Prostate gland (tissue), 2 donors: ENCODE measurements around the gene RNF187. TPM values are rescaled to one million over a fixed set of nuclear protein-coding genes. Genes with fewer than 3 reads are reported as not detected.
A peak's percentile ranks its signal among the peaks of the same experiment; 100 is the strongest.

ENCODE experiments used
- DNase-seq: peaks from one replicate; pipeline ENCODE4 v3.0.0-alpha.2; 2019; ENCODE audit warnings: low spot score
- H3K27ac ChIP-seq, 2 donors: fragments of 200-600 bp; sonication (generic); 2 replicates each; pipeline ENCODE4 v1.5.1; 2017 to 2019
- H3K27me3 ChIP-seq: fragments of 200-600 bp; sonication (generic); replicated peaks from 2 replicates; pipeline ENCODE4 v1.5.1; 2019; ENCODE audit not compliant: insufficient read depth
- H3K36me3 ChIP-seq, 2 donors: fragments of 200-600 bp; sonication (generic); 1 replicate in 1 of 2; 2 replicates in 1 of 2; pipeline versions ENCODE4 v1.5.1 to v1.8.1; 2017 to 2019
- H3K4me1 ChIP-seq: fragments of 200-600 bp; sonication (generic); replicated peaks from 2 replicates; pipeline ENCODE4 v1.5.1; 2019
- H3K4me3 ChIP-seq, 2 donors: fragments of 200-600 bp; sonication (generic); 2 replicates each; pipeline ENCODE4 v1.5.1; 2017 to 2019
- H3K9me3 ChIP-seq: fragments of 200-600 bp; sonication (generic); 2 replicates; pipeline ENCODE4 v1.5.1; 2017
- POLR2A ChIP-seq: fragments of 450-650 bp; IDR thresholded peaks from one replicate; pipeline ENCODE4 v1.6.1; 2016; ENCODE audit warnings: antibody characterized with exemption, mild to moderate bottlenecking
- POLR2AphosphoS5 ChIP-seq: sonication (generic); formaldehyde crosslinking; IDR thresholded peaks from one replicate; pipeline ENCODE4 v1.6.1; 2017; ENCODE audit warnings: antibody characterized with exemption
- WGBS: methylation state at CpG from one replicate; pipeline ENCODE4 v1.1.5; 2018; 5-methylcytosine and 5-hydroxymethylcytosine counted together
- intact Hi-C: fragments of 100-400 bp; cut with DNase I; formaldehyde crosslinking; loops from one replicate; pipeline ENCODE4 v1.14.2; 2022
- total RNA-seq, 2 donors: library from RNA; depleted of rRNA; stranded (reverse); fragments of >200 nt; gene quantifications; one replicate each; pipeline ENCODE4 v1.1.0, GENCODE V29; 2016
- TF ChIP-seq, protein P1 (sequence below), 4 experiments: fragments of 200-600 bp in 2 of 4; fragments of 450-650 bp in 2 of 4; sonication (generic) in 2 of 4; IDR thresholded peaks; 1 replicate in 3 of 4; 2 replicates in 1 of 4; pipeline ENCODE4 v1.5.1; 2016 to 2019; ENCODE audit warnings: antibody characterized with exemption in 4 of 4, mild to moderate bottlenecking in 2 of 4, moderate library complexity in 2 of 4

Gene RNF187
- total RNA-seq, 2 donors from 2014 or later, result 83.7 to 130 TPM

DNA sequence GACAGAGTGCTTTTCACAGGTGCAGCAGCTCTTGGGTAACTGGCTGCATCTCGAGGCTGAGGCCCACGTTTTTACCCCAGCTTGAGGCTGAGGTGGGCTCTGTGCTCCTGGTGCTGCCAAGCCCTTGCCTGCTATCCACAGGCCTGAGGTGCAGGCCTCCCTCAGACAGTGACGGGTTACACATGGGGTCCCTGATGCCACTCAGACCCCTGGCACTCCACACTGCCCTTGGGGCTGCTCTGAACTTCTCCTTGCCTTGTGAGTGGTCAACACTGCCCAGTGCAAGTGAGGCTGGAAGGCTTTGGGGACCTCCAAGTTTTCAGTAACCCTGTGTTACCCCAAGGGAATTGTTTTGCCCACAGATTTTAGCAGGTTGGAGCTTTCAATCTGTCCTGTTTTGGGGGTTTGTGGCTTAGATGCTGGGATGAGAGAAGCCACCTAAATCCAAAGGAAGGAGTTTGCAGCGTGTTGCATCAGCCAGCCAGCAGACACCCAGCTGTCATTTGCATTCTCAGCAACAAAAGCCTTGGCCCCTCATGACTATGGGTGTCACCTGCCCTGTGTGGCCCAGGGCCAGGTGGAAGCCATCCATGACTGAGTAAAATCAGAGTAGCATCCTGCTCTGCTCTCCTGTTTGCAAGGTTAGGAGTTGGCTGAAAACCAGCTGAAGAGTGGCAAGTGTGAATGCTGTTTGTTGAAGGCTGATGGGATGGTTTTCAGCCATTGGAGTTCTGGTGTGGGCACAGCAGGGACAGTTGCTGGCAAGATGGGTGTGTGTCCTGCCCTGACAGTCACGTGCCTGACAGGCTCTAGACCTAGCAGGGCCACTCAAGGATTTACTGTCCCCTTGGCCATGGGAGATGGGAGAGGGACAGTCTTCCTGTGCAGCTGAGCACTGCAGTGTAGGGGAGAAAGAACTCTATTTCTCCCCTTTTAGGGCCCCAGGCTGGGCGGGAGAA, 3.2 kb downstream of the RNF187 start:
- peak; percentile 19 for DNase-seq
- TF ChIP-seq, protein P1, sequence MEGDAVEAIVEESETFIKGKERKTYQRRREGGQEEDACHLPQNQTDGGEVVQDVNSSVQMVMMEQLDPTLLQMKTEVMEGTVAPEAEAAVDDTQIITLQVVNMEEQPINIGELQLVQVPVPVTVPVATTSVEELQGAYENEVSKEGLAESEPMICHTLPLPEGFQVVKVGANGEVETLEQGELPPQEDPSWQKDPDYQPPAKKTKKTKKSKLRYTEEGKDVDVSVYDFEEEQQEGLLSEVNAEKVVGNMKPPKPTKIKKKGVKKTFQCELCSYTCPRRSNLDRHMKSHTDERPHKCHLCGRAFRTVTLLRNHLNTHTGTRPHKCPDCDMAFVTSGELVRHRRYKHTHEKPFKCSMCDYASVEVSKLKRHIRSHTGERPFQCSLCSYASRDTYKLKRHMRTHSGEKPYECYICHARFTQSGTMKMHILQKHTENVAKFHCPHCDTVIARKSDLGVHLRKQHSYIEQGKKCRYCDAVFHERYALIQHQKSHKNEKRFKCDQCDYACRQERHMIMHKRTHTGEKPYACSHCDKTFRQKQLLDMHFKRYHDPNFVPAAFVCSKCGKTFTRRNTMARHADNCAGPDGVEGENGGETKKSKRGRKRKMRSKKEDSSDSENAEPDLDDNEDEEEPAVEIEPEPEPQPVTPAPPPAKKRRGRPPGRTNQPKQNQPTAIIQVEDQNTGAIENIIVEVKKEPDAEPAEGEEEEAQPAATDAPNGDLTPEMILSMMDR (IDR thresholded peaks at IDR 0.05), result no peak
- no peak for TF ChIP-seq POLR2A
- no peak for TF ChIP-seq POLR2AphosphoS5

GRCh38 chr1:228493141-228494043, 6.2 kb downstream of the RNF187 start:
- Histone ChIP-seq H3K4me1 (peaks cover 4% of the 10 kb centered on the region), H3K9me3 (no peaks in the 10 kb centered on the region), H3K4me3 (no peak overlapping the region), H3K27ac (no peak overlapping the region), H3K36me3 (peaks cover 12% of the 10 kb centered on the region in 2 donors), H3K27me3 (no peaks in the 10 kb centered on the region)
- DNase-seq, result no peak
- TF ChIP-seq POLR2A, result no peak
- no peak for TF ChIP-seq POLR2AphosphoS5
- TF ChIP-seq, protein P1 (IDR thresholded peaks at IDR 0.05), result no peak
- intact Hi-C loops, result no loop called here
- 89% methylated on average over 28 of the region's 28 CpGs for WGBS

More for the DNA sequence above, 3.2 kb downstream of the RNF187 start:
- Histone ChIP-seq H3K36me3 (peaks cover 12% of the 10 kb centered on the region in 2 donors), H3K4me1 (peaks cover 7% of the 10 kb centered on the region), H3K27ac (no peak overlapping the region), H3K4me3 (no peak overlapping the region), H3K9me3 (no peaks in the 10 kb centered on the region), H3K27me3 (no peaks in the 10 kb centered on the region)
- intact Hi-C loops, result no loop called here
- 76% methylated on average over 6 of the region's 6 CpGs for WGBS

DNA sequence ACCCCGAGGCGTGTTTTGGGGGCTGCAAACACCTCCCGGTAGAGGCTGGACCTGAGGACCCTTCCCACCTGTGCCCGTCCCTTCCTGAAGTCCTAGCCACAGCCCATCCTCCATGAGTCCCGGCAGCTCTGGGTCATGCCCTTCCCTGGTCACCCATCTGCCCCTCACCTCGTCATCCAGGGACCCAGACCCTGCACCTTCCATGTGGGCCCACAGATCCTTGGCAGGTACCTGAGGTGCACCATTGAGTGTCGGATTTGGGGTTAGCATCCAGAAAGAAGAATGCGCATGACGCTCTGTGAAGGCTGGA, 6.8 kb downstream of the RNF187 start:
- no peaks in the 10 kb centered on the region for H3K9me3 ChIP-seq
- H3K36me3 ChIP-seq, result peaks cover 12% of the 10 kb centered on the region in 2 donors
- H3K4me3 ChIP-seq, result no peak overlapping the region
- H3K27me3 ChIP-seq, result no peaks in the 10 kb centered on the region
- peaks cover 4% of the 10 kb centered on the region for H3K4me1 ChIP-seq
- intact Hi-C loops, result no loop called here
- DNase-seq, result no peak
- no peak overlapping the region for H3K27ac ChIP-seq
- TF ChIP-seq POLR2AphosphoS5 (no peak), POLR2A (no peak)
- TF ChIP-seq, protein P1 (IDR thresholded peaks at IDR 0.05), result no peak
- 90% methylated on average over 9 of the region's 9 CpGs for WGBS

GRCh38 chr1:228494391-228494790, 7.2 kb downstream of the RNF187 start:
- 74% methylated on average over 7 of the region's 7 CpGs for WGBS
- Histone ChIP-seq H3K9me3 (no peaks in the 10 kb centered on the region), H3K36me3 (peaks cover 12% of the 10 kb centered on the region in 2 donors), H3K4me3 (no peak overlapping the region), H3K4me1 (peaks cover 4% of the 10 kb centered on the region), H3K27me3 (no peaks in the 10 kb centered on the region), H3K27ac (no peak overlapping the region)
- no peak for TF ChIP-seq POLR2A
- TF ChIP-seq, protein P1 (IDR thresholded peaks at IDR 0.05), result no peak
- intact Hi-C loops, result no loop called here
- no peak for DNase-seq
